Endothelial cell of umbilical vein (primary cell): Measurements from ENCODE around the gene CBX2. TPM values are rescaled to one million over a fixed set of nuclear protein-coding genes. Genes with fewer than 3 reads are reported as not detected.
A peak's percentile ranks its signal among the peaks of the same experiment; 100 is the strongest.

Experiments
- BruUV-seq: library from RNA; stranded (reverse); fragments of 400-500 nt; replicated peaks from 2 replicates; lab custom pipeline; 2021; lab: Mats Ljungman, UMichigan
- CTCF ChIA-PET: fragments of 300-600, 350-600 bp; sonication (Branson Sonifier 250); formaldehyde crosslinking; loops from one replicate; lab custom pipeline; 2021; ENCODE audit warnings: antibody characterized with exemption, inconsistent platforms; lab: Charles Lee
- POLR2A ChIA-PET: fragments of 300-600, 350-600 bp; sonication (Branson Sonifier 250); formaldehyde crosslinking; loops from one replicate; lab custom pipeline; 2021; ENCODE audit warnings: antibody characterized with exemption, inconsistent platforms; lab: Charles Lee
- DNase-seq: peaks from one replicate; pipeline ENCODE4 v3.0.0-alpha.2; 2011; ENCODE audit warnings: low read depth, low spot score
- FAIRE-seq: peaks from 2 replicates; lab custom pipeline; 2011; peaks lifted over from hg19 to GRCh38; lab: Jason Lieb, UNC
- H2AFZ ChIP-seq: 2 replicates; pipeline ENCODE4 v1.6.0; 2012; ENCODE audit warnings: low read depth, low read length, control low read depth, inconsistent platforms
- H3K27ac ChIP-seq: 2 replicates; pipeline ENCODE4 v1.5.1; 2011; ENCODE audit warnings: low read depth, mild to moderate bottlenecking, control low read depth, low read length, moderate library complexity; ENCODE audit not compliant: insufficient read depth
- H3K27me3 ChIP-seq, 2 experiments: 2 replicates each; pipeline versions ENCODE4 v1.6.0 to v1.6.1; 2011; ENCODE audit warnings: low read length in 2 of 2, mixed read lengths in 1 of 2; ENCODE audit not compliant: control insufficient read depth in 2 of 2, insufficient read depth in 2 of 2
- H3K36me3 ChIP-seq, 2 experiments: 2 replicates in 1 of 2; 3 replicates in 1 of 2; pipeline ENCODE4 v1.5.1; 2011; ENCODE audit warnings: low read length in 2 of 2, mild to moderate bottlenecking in 1 of 2, moderate library complexity in 1 of 2; ENCODE audit not compliant: control insufficient read depth in 2 of 2, insufficient read depth in 2 of 2; ENCODE audit errors: extremely low read depth in 1 of 2
- H3K4me1 ChIP-seq: 3 replicates; pipeline ENCODE4 v1.5.1; 2011; ENCODE audit warnings: mild to moderate bottlenecking, low read length; ENCODE audit not compliant: control insufficient read depth, insufficient read depth; ENCODE audit errors: extremely low read depth
- H3K4me2 ChIP-seq: 2 replicates; pipeline ENCODE4 v1.6.1; 2011; ENCODE audit warnings: low read length, control low read depth, mixed read lengths; ENCODE audit not compliant: insufficient read depth
- H3K4me3 ChIP-seq, 3 experiments: fragments of 200-600 bp in 1 of 3; sonication (generic), shearing (Covaris generic) in 1 of 3; replicated peaks in 1 of 3; 2 replicates each; pipeline ENCODE4 v1.5.1; 2011 to 2016; ENCODE audit warnings: control low read depth in 3 of 3, low read length in 3 of 3, mild to moderate bottlenecking in 2 of 3, inconsistent platforms in 1 of 3, low read depth in 1 of 3, moderate library complexity in 1 of 3; ENCODE audit not compliant: insufficient read depth in 1 of 3
- H3K79me2 ChIP-seq: 2 replicates; pipeline ENCODE4 v1.6.0; 2012; ENCODE audit warnings: low read length, inconsistent platforms; ENCODE audit not compliant: control insufficient read depth, insufficient read depth
- H3K9ac ChIP-seq: replicated peaks from 2 replicates; pipeline ENCODE3; 2011; ENCODE audit warnings: low read length, control low read depth; ENCODE audit not compliant: insufficient read depth; ENCODE audit errors: extremely low read depth
- H3K9me1 ChIP-seq: replicated peaks from 3 replicates; pipeline ENCODE4 v1.6.0; 2011; ENCODE audit warnings: mild to moderate bottlenecking, low read length; ENCODE audit not compliant: control insufficient read depth, insufficient read depth; ENCODE audit errors: extremely low read depth
- H3K9me3 ChIP-seq: replicated peaks from 2 replicates; pipeline ENCODE4 v1.5.1; 2012; ENCODE audit warnings: low read length, inconsistent platforms; ENCODE audit not compliant: control insufficient read depth, insufficient read depth
- H4K20me1 ChIP-seq: replicated peaks from 2 replicates; pipeline ENCODE3; 2011; ENCODE audit warnings: mild to moderate bottlenecking, low read length; ENCODE audit not compliant: control insufficient read depth, insufficient read depth; ENCODE audit errors: extremely low read depth
- dilution Hi-C: fragments of 300-500 bp; cut with MboI; formaldehyde crosslinking; loops from one replicate; pipeline ENCODE4 v1.15.0; 2019; ENCODE audit warnings: low sequenced_read_pairs; ENCODE audit not compliant: extremely low pct_ligation_motif_present
- intact Hi-C: fragments of 100-400 bp; cut with micrococcal nuclease; formaldehyde crosslinking; loops from one replicate; pipeline ENCODE4 v1.10.0; 2022
- polyA plus RNA-seq, 4 experiments: library from polyadenylated mRNA; depleted of rRNA in 3 of 4; stranded (reverse) in 3 of 4; unstranded in 1 of 4; fragments of >200 nt; gene quantifications; 2 replicates each; pipeline versions ENCODE4 v1.2.1 to v1.2.3, GENCODE V29; 2011 to 2012; ENCODE audit warnings: missing spikeins in 1 of 4
- total RNA-seq: library from RNA; stranded (reverse); gene quantifications from 2 replicates; pipeline ENCODE4 v1.2.3, GENCODE V29; 2021
- TF ChIP-seq, protein P1 (sequence below): IDR thresholded peaks from 2 replicates; pipeline ENCODE4 v1.6.1; 2011; ENCODE audit not compliant: insufficient read depth, insufficient read length
- TF ChIP-seq, protein P2 (sequence below), 2 donors: IDR thresholded peaks; 1 replicate in 1 of 2; 2 replicates in 1 of 2; pipeline ENCODE4 v1.5.1; 2011; ENCODE audit warnings: low read length in 2 of 2, mild to moderate bottlenecking in 2 of 2, moderate library complexity in 2 of 2, control low read depth in 1 of 2, inconsistent platforms in 1 of 2, low read depth in 1 of 2; ENCODE audit not compliant: insufficient read depth in 1 of 2; ENCODE audit errors: extremely low read depth in 1 of 2

CBX2 gene
- total and polyA plus RNA-seq, 2 donors (not counting 3 experiments of a cell fraction or from before 2014, with no cell fraction given): 10.5 to 20.0 TPM

DNA sequence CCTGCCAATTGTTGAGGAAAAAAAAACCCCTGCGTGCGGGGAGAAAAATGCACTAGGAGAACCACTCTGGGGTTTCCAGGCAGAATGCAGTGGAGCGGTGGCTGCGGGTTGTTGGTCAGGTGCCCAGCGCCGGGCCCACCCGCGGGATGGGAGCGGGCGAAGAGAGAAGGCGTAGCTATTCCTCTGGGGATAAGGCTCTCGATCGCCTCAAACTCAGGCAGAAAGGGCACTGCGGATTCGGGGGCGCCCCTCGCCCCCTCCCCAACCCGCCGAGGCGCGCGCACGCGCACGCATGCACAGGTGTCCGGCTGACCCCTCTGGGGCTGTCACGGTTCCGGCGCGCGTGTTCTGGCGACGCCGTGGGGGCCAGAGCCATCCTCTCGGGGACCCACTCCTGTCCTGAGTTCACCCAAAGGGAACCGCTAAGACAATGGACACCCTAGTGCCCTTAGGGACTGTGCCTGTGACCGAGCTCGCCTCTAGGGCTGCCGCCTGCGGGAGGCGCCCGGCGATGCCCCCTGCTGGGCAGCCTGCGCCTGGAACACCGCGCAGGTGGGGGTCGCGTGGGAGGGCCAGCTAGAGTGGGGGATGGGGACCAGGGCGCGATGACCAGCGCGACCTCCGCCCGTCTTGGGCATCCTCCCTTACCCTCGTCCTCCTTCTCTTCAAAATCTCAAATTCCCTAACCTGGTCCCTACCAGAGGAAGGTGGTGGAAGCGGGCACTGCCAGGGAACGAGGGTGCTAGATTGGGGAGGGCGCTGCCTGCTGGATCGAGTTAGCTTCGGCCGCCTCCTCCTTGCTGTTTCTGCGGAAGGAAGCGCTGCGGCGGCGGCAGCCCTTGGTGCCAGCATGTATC is 33.3 kb downstream of the CBX2 start:
- no peak overlapping the region for H3K4me3 ChIP-seq
- H3K4me1 ChIP-seq: peaks cover 8% of the 10 kb centered on the region
- BruUV-seq: no TSS peak
- no peaks in the 10 kb centered on the region for H3K9me3 ChIP-seq
- no peak overlapping the region for H3K9ac ChIP-seq
- peaks cover 65 to 82% of the 10 kb centered on the region in 2 experiments for H3K27me3 ChIP-seq
- FAIRE-seq: no peak
- dilution Hi-C loops (no loop called here), intact Hi-C loops (loop anchor here (2.0 kb wide), 2 partner anchors 28 to 64 kb away; partner anchors contain the start of gene CBX4)
- CTCF ChIA-PET: interaction anchor here (0.6 to 6.1 kb wide), 20 partner anchors 8 to 71 kb away, joined by 3 to 59 read pairs (median 6); partner anchors contain the start of genes CBX4 and CBX8
- DNase-seq: peak; percentile 33
- no peak overlapping the region for H3K4me2 ChIP-seq
- no peak overlapping the region for H3K27ac ChIP-seq
- no peak overlapping the region for H2AFZ ChIP-seq
- H3K36me3 ChIP-seq: no peaks in the 10 kb centered on the region
- H3K9me1 ChIP-seq: no peaks in the 10 kb centered on the region
- POLR2A ChIA-PET: interaction anchor here (1.3 kb wide), 1 partner anchor 14 kb away, joined by 3 read pairs; the partner anchor contains the start of gene CBX8
- TF ChIP-seq, protein P1, sequence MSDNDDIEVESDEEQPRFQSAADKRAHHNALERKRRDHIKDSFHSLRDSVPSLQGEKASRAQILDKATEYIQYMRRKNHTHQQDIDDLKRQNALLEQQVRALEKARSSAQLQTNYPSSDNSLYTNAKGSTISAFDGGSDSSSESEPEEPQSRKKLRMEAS: no peak
- TF ChIP-seq, protein P2, sequence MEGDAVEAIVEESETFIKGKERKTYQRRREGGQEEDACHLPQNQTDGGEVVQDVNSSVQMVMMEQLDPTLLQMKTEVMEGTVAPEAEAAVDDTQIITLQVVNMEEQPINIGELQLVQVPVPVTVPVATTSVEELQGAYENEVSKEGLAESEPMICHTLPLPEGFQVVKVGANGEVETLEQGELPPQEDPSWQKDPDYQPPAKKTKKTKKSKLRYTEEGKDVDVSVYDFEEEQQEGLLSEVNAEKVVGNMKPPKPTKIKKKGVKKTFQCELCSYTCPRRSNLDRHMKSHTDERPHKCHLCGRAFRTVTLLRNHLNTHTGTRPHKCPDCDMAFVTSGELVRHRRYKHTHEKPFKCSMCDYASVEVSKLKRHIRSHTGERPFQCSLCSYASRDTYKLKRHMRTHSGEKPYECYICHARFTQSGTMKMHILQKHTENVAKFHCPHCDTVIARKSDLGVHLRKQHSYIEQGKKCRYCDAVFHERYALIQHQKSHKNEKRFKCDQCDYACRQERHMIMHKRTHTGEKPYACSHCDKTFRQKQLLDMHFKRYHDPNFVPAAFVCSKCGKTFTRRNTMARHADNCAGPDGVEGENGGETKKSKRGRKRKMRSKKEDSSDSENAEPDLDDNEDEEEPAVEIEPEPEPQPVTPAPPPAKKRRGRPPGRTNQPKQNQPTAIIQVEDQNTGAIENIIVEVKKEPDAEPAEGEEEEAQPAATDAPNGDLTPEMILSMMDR (IDR thresholded peaks at IDR 0.05; ENCODE audit: extremely low read depth in 1 of 2, insufficient read depth in 1 of 2, low read depth in 1 of 2, low read length in 2 of 2): peak; percentile 65 to 91
- no peaks in the 10 kb centered on the region for H3K79me2 ChIP-seq
- no peaks in the 10 kb centered on the region for H4K20me1 ChIP-seq
